Keratinocyte (primary cell): ENCODE measurements around the gene FAM219A. TPM values are rescaled to one million over a fixed set of nuclear protein-coding genes. Genes with fewer than 3 reads are reported as not detected.

Experiments
- DNase-seq: peaks from one replicate; pipeline ENCODE4 v3.0.0-alpha.2; 2011; ENCODE audit warnings: low read depth, missing footprints, low spot score
- FAIRE-seq: peaks from 2 replicates; lab custom pipeline; 2011; peaks lifted over from hg19 to GRCh38; lab: Jason Lieb, UNC
- H2AFZ ChIP-seq: 2 replicates; pipeline ENCODE4 v1.6.0; 2012; ENCODE audit warnings: low read length, control low read depth, inconsistent platforms; ENCODE audit not compliant: control insufficient read depth
- H3K27ac ChIP-seq: 2 replicates; pipeline ENCODE4 v1.5.1; 2011; ENCODE audit warnings: low read length; ENCODE audit not compliant: control insufficient read depth, insufficient read depth
- H3K27me3 ChIP-seq: 3 replicates; pipeline ENCODE4 v1.6.0; 2011; ENCODE audit warnings: low read length; ENCODE audit not compliant: control insufficient read depth, insufficient read depth; ENCODE audit errors: extremely low read depth
- H3K36me3 ChIP-seq, 2 experiments: 2 replicates in 1 of 2; 3 replicates in 1 of 2; pipeline ENCODE4 v1.5.1; 2011; ENCODE audit warnings: low read length in 2 of 2, mild to moderate bottlenecking in 1 of 2; ENCODE audit not compliant: control insufficient read depth in 2 of 2, insufficient read depth in 2 of 2; ENCODE audit errors: extremely low read depth in 1 of 2
- H3K4me1 ChIP-seq: 3 replicates; pipeline ENCODE4 v1.5.1; 2011; ENCODE audit warnings: low read length; ENCODE audit not compliant: control insufficient read depth, insufficient read depth; ENCODE audit errors: extremely low read depth
- H3K4me2 ChIP-seq: 3 replicates; pipeline ENCODE4 v1.6.0; 2011; ENCODE audit warnings: low read depth, low read length; ENCODE audit not compliant: control insufficient read depth, insufficient read depth; ENCODE audit errors: extremely low read depth
- H3K4me3 ChIP-seq, 3 experiments: fragments of 200-600 bp in 1 of 3; sonication (generic) in 1 of 3; 2 replicates in 2 of 3; 3 replicates in 1 of 3; pipeline ENCODE4 v1.5.1; 2011 to 2016; ENCODE audit warnings: low read length in 3 of 3, mild to moderate bottlenecking in 3 of 3, control low read depth in 2 of 3, inconsistent platforms in 1 of 3, low read depth in 1 of 3, mixed read lengths in 1 of 3, mixed run types in 1 of 3, moderate library complexity in 1 of 3; ENCODE audit not compliant: control insufficient read depth in 2 of 3, insufficient read depth in 2 of 3; ENCODE audit errors: extremely low read depth in 1 of 3
- H3K79me2 ChIP-seq: 2 replicates; pipeline ENCODE4 v1.6.0; 2012; ENCODE audit warnings: low read length; ENCODE audit not compliant: control insufficient read depth, insufficient read depth
- H3K9ac ChIP-seq: 3 replicates; pipeline ENCODE4 v1.6.0; 2011; ENCODE audit warnings: low read length; ENCODE audit not compliant: control insufficient read depth, insufficient read depth; ENCODE audit errors: extremely low read depth
- H3K9me1 ChIP-seq: 3 replicates; pipeline ENCODE4 v1.6.0; 2011; ENCODE audit warnings: low read length; ENCODE audit not compliant: control insufficient read depth, insufficient read depth; ENCODE audit errors: extremely low read depth
- H3K9me3 ChIP-seq: 2 replicates; pipeline ENCODE4 v1.5.1; 2012; ENCODE audit warnings: low read depth, low read length; ENCODE audit not compliant: control insufficient read depth
- H4K20me1 ChIP-seq: 3 replicates; pipeline ENCODE4 v1.6.0; 2011; ENCODE audit warnings: low read length; ENCODE audit not compliant: control insufficient read depth, insufficient read depth; ENCODE audit errors: extremely low read depth
- EZH2 ChIP-seq: IDR thresholded peaks from one replicate; pipeline ENCODE4 v1.6.1; 2012; ENCODE audit warnings: inconsistent platforms, mild to moderate bottlenecking, low read length, moderate library complexity
- dilution Hi-C: fragments of 300-500 bp; cut with MboI; formaldehyde crosslinking; loops from one replicate; pipeline ENCODE4 v1.7.0; 2020; ENCODE audit warnings: low sequenced_read_pairs; ENCODE audit not compliant: extremely low pct_ligation_motif_present
- polyA plus RNA-seq, 5 experiments: library from polyadenylated mRNA; depleted of rRNA in 3 of 5; stranded (reverse) in 3 of 5; stranded (forward) in 1 of 5; unstranded in 1 of 5; fragments of >200 nt; gene quantifications; 1 replicate in 1 of 5; 2 replicates in 3 of 5; 3 replicates in 1 of 5; pipeline versions ENCODE4 v1.2.1 to v1.2.3, GENCODE V29; 2011 to 2012; ENCODE audit warnings: missing spikeins in 2 of 5, low read depth in 1 of 5, low replicate concordance in 1 of 5
- TF ChIP-seq, protein P1 (sequence below), 3 experiments: IDR thresholded peaks in 1 of 3; conservative IDR thresholded peaks in 1 of 3; optimal IDR thresholded peaks in 1 of 3; 2 replicates in 2 of 3; 3 replicates in 1 of 3; pipeline versions ENCODE3 to v1.5.1; 2011; ENCODE audit warnings: low read length in 3 of 3, mild to moderate bottlenecking in 3 of 3, moderate library complexity in 2 of 3, control low read depth in 1 of 3, inconsistent platforms in 1 of 3; ENCODE audit not compliant: insufficient read depth in 2 of 3; ENCODE audit errors: extremely low read depth in 1 of 3

The FAM219A gene
- polyA plus RNA-seq, 1 donor (not counting 4 experiments of a cell fraction or from before 2014, with no cell fraction given), result 8.9 TPM

DNA sequence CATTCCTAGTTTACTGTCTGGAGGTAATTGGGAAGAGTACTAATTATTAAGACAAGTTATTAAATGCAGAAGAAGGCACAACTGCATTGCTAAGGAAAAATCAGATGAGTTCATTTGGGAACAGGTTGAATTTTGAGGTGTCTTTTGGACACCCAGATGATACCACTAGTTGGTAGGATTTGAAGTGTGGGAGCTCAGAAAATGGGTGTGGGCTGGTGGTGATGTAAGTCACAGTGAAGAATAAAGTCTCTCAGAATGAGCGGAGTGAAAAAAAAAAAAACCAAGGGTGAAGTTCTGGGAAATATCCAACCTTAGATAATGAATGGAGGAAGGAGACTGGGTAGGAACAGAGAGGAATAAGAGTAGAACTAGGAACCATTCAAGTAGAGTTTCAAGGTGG lies 46.0 kb downstream of the FAM219A start:
- no peak for TF ChIP-seq EZH2
- TF ChIP-seq, protein P1, sequence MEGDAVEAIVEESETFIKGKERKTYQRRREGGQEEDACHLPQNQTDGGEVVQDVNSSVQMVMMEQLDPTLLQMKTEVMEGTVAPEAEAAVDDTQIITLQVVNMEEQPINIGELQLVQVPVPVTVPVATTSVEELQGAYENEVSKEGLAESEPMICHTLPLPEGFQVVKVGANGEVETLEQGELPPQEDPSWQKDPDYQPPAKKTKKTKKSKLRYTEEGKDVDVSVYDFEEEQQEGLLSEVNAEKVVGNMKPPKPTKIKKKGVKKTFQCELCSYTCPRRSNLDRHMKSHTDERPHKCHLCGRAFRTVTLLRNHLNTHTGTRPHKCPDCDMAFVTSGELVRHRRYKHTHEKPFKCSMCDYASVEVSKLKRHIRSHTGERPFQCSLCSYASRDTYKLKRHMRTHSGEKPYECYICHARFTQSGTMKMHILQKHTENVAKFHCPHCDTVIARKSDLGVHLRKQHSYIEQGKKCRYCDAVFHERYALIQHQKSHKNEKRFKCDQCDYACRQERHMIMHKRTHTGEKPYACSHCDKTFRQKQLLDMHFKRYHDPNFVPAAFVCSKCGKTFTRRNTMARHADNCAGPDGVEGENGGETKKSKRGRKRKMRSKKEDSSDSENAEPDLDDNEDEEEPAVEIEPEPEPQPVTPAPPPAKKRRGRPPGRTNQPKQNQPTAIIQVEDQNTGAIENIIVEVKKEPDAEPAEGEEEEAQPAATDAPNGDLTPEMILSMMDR (optimal IDR thresholded peaks at IDR 0.05 in 1 of 3, IDR thresholded peaks at IDR 0.05 in 1 of 3, conservative IDR thresholded peaks at IDR 0.05 in 1 of 3; ENCODE audit: extremely low read depth in 1 of 3, insufficient read depth in 2 of 3, low read length in 3 of 3), result no peak

GRCh38 chr9:34409154-34409553 lies 49.2 kb downstream of the FAM219A start:
- Histone ChIP-seq H3K27me3 (no peaks in the 10 kb centered on the region), H3K9me3 (no peaks in the 10 kb centered on the region), H3K4me2 (no peak overlapping the region), H3K9ac (no peak overlapping the region), H3K4me3 (no peak overlapping the region), H3K36me3 (peaks cover 0 to 4% of the 10 kb centered on the region in 2 experiments), H3K27ac (no peak overlapping the region), H3K9me1 (no peaks in the 10 kb centered on the region), H3K79me2 (no peaks in the 10 kb centered on the region), H2AFZ (no peak overlapping the region), H4K20me1 (no peaks in the 10 kb centered on the region), H3K4me1 (no peaks in the 10 kb centered on the region)
- DNase-seq (no peak), FAIRE-seq (no peak)
- dilution Hi-C loops, result no loop called here
- TF ChIP-seq, protein P1 (optimal IDR thresholded peaks at IDR 0.05 in 1 of 3, IDR thresholded peaks at IDR 0.05 in 1 of 3, conservative IDR thresholded peaks at IDR 0.05 in 1 of 3; ENCODE audit: extremely low read depth in 1 of 3, insufficient read depth in 2 of 3, low read length in 3 of 3), result no peak
- TF ChIP-seq EZH2, result no peak

More for the DNA sequence above, 46.0 kb downstream of the FAM219A start:
- no peak overlapping the region for H3K9ac ChIP-seq
- no peaks in the 10 kb centered on the region for H3K79me2 ChIP-seq
- DNase-seq, result no peak
- no peaks in the 10 kb centered on the region for H3K4me1 ChIP-seq
- no peak overlapping the region for H3K4me2 ChIP-seq
- H3K27ac ChIP-seq, result no peak overlapping the region
- FAIRE-seq, result no peak
- no peaks in the 10 kb centered on the region for H4K20me1 ChIP-seq
- no peak overlapping the region for H3K4me3 ChIP-seq
- dilution Hi-C loops, result no loop called here
- H2AFZ ChIP-seq, result no peak overlapping the region
- no peaks in the 10 kb centered on the region for H3K9me1 ChIP-seq
- H3K9me3 ChIP-seq, result no peaks in the 10 kb centered on the region
- no peaks in the 10 kb centered on the region for H3K27me3 ChIP-seq
- peaks cover 0 to 4% of the 10 kb centered on the region in 2 experiments for H3K36me3 ChIP-seq
